Fibroblast of lung (primary cell): ENCODE measurements around the gene CHD8.

Experiments
- CTCF ChIP-seq, 2 donors: IDR thresholded peaks in 1 of 2; conservative IDR thresholded peaks in 1 of 2; 1 replicate in 1 of 2; 2 replicates in 1 of 2; pipeline ENCODE4 v1.5.1; 2011 to 2012; ENCODE audit warnings: low read length in 2 of 2, control low read depth in 1 of 2, inconsistent platforms in 1 of 2, low read depth in 1 of 2, mild to moderate bottlenecking in 1 of 2
- EZH2 ChIP-seq: IDR thresholded peaks from 2 replicates; pipeline ENCODE4 v1.5.1; 2012; ENCODE audit warnings: low read length, control low read depth, mild to moderate bottlenecking; ENCODE audit errors: missing control alignments

- TF ChIP-seq CTCF (conservative IDR thresholded peaks at IDR 0.05 in 1 of 2, IDR thresholded peaks at IDR 0.05 in 1 of 2; ENCODE audit: low read depth in 1 of 2, low read length in 2 of 2): no peak
- TF ChIP-seq EZH2: no peak
Observed at GRCh38 chr14:21405097-21405496, 50.8 kb downstream of the CHD8 start.
